Measurements from ENCODE around the gene SMAD9.

The SMAD9 gene

DNA sequence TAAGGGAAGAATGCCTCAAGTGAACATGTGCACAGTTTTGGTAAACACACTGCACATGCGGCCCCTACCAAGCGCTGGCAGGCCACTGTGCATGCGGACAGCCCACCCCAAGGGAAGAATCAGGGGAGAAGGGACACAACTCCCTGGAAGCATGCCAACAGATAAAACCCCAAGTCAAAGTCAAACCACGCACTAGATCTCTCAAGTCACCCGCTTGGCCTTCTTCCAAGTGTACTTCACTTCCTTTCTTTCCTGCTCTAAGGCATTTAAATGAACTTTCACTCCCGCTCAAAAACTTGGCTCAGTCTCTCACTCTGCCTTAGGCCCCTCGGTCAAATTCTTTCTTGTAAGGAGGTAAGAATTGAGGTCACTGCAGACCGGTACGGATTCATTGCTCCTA lies 105.6 kb downstream of the SMAD9 start:
- no peak for DNase-seq

- no peak for DNase-seq
Measured at GRCh38 chr13:36813225-36813624, 106.8 kb downstream of the SMAD9 start.

GRCh38 chr13:36807616-36808015 lies 112.4 kb downstream of the SMAD9 start:
- no peak for DNase-seq

- no peak for DNase-seq
Measured at GRCh38 chr13:36806102-36806501, 113.9 kb downstream of the SMAD9 start.

DNA sequence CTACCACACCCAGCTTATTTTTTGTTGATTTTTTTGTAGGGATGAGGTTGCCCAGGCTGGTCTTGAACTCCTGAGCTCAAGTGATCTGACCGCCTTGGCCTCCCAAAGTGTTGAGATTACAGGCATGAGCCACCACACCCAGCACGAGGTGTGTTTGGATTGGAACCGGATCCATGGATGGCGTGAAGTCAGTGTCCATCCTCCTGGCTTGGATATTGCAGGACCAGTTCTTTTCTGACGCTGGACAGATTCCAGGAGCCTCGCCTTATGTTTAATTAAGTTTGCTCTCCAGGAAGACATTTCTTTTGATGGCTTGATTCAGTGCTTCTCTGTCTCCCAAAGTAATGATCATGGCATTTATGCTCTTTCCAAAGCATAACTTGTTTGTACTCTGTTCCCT lies 115.5 kb downstream of the SMAD9 start:
- DNase-seq = no peak

DNA sequence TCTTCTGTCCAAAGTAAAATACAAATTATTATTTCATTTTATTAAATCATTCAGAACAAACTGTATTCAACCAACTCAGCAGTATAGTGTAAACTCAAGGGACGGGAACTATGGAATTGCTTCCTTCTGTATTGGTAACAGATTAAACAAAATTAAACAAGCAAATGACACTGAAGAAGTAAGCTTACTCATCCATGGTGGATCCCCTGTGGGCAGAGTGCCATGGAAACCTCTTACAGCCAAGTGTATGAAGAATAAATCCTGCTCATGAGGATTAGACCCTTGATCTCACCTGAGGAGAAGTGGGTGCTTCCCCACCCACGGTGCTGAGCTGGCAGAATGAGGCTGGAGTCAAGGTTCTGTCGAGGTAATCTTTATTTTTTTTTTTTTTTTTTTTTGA lies 119.0 kb downstream of the SMAD9 start:
- no peak for DNase-seq

GRCh38 chr13:36796052-36796451 lies 124.0 kb downstream of the SMAD9 start:
- DNase-seq = no peak

DNA sequence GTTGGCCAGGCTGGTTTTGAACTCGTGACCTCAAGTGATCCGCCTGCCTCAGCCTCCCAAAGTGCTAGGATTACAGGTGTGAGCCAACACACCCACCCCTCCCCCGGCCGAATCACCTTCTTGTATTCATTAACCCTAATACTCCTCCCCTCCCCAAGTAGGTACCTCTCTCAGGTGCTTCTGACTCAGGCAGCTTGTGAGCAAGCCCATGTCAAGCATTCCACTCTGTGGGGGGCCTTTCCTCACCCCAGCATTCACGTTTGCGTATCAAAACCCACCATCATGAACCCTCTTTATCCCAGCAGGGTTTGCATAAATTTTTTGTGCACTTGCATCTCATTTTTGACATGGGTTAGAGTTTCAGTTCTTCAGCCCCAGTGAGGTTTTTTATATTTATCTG lies 124.6 kb downstream of the SMAD9 start:
- DNase-seq = no peak

Data from GF-D8 (cell line).